Putamen (tissue), 1 donor: ENCODE data around the gene IL22RA2.
"Not testable (repeated sequence)": the region's sequence is repeated elsewhere in the genome, so short reads cannot be mapped to it uniquely, and the experiment has no call there.

ENCODE experiments used
- DNase-seq: peaks from one replicate; pipeline ENCODE4 v3.0.0-alpha.2; 2016; ENCODE audit warnings: low spot score

Gene IL22RA2

GRCh38 chr6:137173501-137173900 lies at the start of gene IL22RA2:
Gene IL22RA2 (minus strand): TSS chr6:137173644. CDS start chr6:137161749, 11,895 bp downstream.
- no peak for DNase-seq

- DNase-seq = no peak
Observed at GRCh38 chr6:137222381-137222780, 48.9 kb upstream of the IL22RA2 start.

- no peak for DNase-seq
Observed at GRCh38 chr6:137219664-137220252, 46.3 kb upstream of the IL22RA2 start.

GRCh38 chr6:137218917-137219663 lies 45.6 kb upstream of the IL22RA2 start, which contains the start of gene IFNGR1:
Gene IFNGR1 (minus strand): TSS chr6:137219385. CDS start chr6:137219327, 58 bp downstream.
- peak; percentile 95 for DNase-seq

GRCh38 chr6:137218473-137218916 lies 45.1 kb upstream of the IL22RA2 start:
- DNase-seq = no peak

- no peak for DNase-seq
Observed at GRCh38 chr6:137217801-137218472, 44.5 kb upstream of the IL22RA2 start.

GRCh38 chr6:137216875-137217553 lies 43.6 kb upstream of the IL22RA2 start:
- DNase-seq = no peak

- no peak for DNase-seq
Observed at GRCh38 chr6:137216106-137216505, 42.7 kb upstream of the IL22RA2 start.

- not testable (repeated sequence) for DNase-seq
Observed at GRCh38 chr6:137215630-137216029, 42.2 kb upstream of the IL22RA2 start.

GRCh38 chr6:137214931-137215330 lies 41.5 kb upstream of the IL22RA2 start:
- no peak for DNase-seq

- DNase-seq = no peak
Observed at GRCh38 chr6:137213813-137214212, 40.4 kb upstream of the IL22RA2 start.

- no peak for DNase-seq
Observed at GRCh38 chr6:137213331-137213740, 39.9 kb upstream of the IL22RA2 start.

GRCh38 chr6:137211910-137212309 lies 38.5 kb upstream of the IL22RA2 start:
- no peak for DNase-seq

GRCh38 chr6:137210903-137211302 lies 37.5 kb upstream of the IL22RA2 start:
- DNase-seq = no peak

GRCh38 chr6:137208279-137208678 lies 34.8 kb upstream of the IL22RA2 start:
- DNase-seq = no peak

- not testable (repeated sequence) for DNase-seq
Observed at GRCh38 chr6:137207457-137207856, 34.0 kb upstream of the IL22RA2 start.

GRCh38 chr6:137206577-137206976 lies 33.1 kb upstream of the IL22RA2 start:
- no peak for DNase-seq

GRCh38 chr6:137203256-137203655 lies 29.8 kb upstream of the IL22RA2 start:
- DNase-seq = no peak

- peak; percentile 25 for DNase-seq
Observed at GRCh38 chr6:137202078-137202477, 28.6 kb upstream of the IL22RA2 start.

- DNase-seq = no peak
Observed at GRCh38 chr6:137201006-137201405, 27.6 kb upstream of the IL22RA2 start.

- DNase-seq = no peak
Observed at GRCh38 chr6:137200288-137200687, 26.8 kb upstream of the IL22RA2 start.
